ENCODE data around the gene PRRT1. TPM values are rescaled to one million over a fixed set of nuclear protein-coding genes. Genes with fewer than 3 reads are reported as not detected.
"Not testable (repeated sequence)": the region's sequence is repeated elsewhere in the genome, so short reads cannot be mapped to it uniquely, and the experiment has no call there.

PRRT1 gene
- 1.2 TPM for total RNA-seq (ENCODE audit: insufficient read depth, low replicate concordance)

GRCh38 chr6:32151863-32152768, at the start of gene PRRT1:
TSS of gene PRRT1 (minus strand) at chr6:32151939. CDS start at chr6:32151827, 112 bp downstream.
- no peak for DNase-seq (ENCODE audit: low spot score)

- no peak for DNase-seq (ENCODE audit: low spot score)
Observed at GRCh38 chr6:32200711-32201475, 49.2 kb upstream of the PRRT1 start.

- DNase-seq (ENCODE audit: low spot score), result no peak
Observed at GRCh38 chr6:32198866-32199265, 47.1 kb upstream of the PRRT1 start.

GRCh38 chr6:32198345-32198696, 46.6 kb upstream of the PRRT1 start:
- no peak for DNase-seq (ENCODE audit: low spot score)

DNA sequence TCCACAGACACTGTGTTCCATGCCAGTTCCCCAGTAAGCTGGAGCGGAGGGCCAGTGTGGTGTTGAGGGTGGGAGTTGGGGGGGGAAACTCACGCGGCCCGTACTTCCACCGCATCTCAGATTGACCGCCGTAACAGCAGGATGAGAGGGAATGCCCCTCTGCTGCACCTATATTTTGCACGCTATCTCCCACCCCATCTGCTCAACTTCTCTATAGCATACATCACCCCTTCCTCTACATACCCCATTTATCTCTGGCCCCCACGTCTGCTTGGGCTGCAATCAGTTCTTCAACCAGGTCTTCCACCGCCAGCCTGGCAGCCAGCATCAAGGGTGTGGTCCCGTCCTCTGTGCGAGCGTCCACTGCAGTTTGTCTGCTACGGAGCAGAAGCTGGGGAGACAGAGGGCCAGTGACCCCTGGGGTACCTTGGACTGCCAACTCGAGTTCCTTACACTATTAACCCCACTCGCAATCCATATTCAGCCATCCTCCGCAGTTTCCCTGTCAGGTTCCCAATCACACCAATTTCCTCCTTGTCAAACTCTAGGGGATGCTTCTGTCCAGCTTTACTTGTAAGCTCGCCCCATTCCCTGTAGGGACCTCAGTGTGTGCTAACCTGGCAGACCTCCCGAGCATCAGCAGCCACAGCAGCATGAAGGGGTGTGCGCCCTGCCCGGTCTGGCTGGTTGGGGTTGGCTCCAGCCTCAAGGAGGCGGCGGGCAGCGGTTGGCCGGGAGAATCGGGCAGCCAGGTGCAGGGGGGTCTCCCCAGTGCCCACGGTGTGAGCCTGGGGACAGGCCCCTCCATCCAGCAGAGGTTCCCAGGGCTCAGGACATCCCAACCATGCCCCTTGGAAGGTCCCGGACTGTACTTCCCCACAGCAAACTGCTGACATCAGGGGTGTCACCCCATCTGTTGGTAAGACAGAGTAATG, 45.2 kb upstream of the PRRT1 start:
- peak; percentile 55 for DNase-seq (ENCODE audit: low spot score)

DNA sequence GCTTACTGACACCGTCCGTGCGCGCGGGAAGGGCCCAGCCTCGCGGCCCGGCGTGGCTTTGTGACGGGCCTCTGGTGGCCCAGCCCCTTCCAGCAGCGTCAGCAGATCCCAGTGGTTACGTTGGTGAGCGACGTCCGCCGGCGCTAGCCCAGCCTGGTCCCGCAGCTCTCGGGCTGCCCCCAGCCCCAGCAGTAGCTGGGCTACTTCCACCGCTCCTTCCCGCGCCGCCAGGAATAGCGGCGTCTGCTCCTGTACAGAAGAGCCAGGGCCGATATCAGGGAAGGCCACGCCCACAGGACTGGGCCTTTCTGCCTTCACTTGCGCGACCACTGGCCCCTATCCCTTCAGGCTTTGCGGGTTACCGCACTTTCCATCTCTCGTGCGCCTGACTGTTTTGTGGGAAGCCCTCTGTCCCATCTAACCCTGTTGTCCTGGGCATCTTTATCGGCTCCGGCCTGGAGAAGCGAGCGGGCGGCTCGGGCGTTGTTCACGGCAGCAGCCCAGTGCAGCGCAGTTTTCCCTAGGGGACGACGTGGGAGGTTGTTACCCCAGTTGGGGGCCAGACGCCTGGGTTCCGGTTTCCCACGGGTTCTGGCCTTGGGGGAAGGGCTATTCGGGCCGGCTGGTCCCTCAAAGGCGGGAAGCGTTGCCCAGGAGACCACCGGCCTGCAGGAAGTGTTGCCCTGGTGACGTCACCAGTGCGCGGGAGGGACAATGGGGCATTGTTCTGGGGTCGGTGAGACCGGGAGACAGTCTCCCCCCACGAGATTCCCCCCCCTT, 44.4 kb upstream of the PRRT1 start:
- peak; percentile 92 for DNase-seq (ENCODE audit: low spot score)

- peak; percentile 100 for DNase-seq (ENCODE audit: low spot score)
Observed at GRCh38 chr6:32195652-32195901, 43.8 kb upstream of the PRRT1 start.

DNA sequence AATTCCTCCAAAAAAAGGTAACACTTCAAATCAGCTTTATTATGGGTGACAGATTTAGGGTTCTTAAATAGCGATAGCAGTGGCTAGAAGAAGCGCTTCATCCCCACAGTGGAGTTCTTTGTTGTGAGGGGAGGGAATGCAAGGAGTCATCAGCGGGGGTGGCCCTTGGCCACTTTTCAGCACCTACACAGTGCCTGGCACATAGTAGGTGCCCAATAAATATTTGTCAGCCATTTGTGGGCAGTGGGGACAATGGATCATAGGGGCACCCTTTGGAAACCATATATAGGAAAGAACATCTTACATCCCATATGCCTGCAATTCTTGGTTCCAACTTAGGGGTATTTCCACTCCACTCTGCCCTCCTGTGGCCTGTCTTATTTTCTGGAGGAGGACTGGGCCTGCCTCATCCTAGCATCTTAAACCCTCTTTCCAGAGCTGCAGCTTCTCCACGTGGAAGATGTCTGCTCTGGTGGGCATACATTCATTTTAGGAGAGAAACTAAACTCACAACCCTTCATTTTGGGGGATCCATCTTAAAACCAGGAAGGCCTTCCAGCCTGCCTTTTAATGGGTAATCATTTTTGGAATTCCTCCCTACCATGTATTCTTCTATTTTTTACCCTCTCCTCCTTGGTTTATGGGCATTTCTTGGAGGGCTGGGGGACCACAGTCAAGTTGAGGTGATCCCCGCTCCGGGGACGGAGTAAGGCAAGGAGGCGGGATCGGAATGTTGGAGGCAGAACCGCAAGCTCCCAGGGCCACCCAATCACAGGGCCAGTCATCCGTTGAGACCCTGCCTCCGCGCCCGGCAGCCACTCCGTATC, 43.3 kb upstream of the PRRT1 start:
- peak; percentile 77 for DNase-seq (ENCODE audit: low spot score)

- DNase-seq (ENCODE audit: low spot score), result no peak
Observed at GRCh38 chr6:32194388-32194787, 42.6 kb upstream of the PRRT1 start.

GRCh38 chr6:32193096-32193495, 41.4 kb upstream of the PRRT1 start:
- not testable (repeated sequence) for DNase-seq (ENCODE audit: low spot score)

DNA sequence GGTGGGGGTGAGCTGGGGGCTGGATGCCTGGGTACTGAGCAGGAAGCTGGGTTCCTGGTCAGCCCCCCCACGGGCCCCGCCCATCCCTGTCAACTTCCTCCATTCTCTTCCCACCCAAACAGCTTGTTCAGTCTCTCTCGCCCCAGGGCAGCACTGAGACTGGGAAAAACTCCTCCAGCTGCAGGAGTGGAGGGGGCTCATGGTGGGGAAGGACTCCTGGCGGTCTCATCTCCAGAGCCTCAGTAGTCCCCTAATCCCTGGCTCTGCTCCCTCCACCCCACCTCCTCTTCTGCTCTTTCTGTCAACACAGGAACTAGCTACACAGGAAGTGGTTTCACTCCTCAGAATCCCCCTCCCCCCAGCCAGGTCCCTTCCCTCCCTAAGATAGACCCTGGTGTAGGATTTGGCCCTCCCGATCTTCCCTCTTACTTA, 40.9 kb upstream of the PRRT1 start, which contains the start of gene GPSM3:
Gene GPSM3 (minus strand): TSS at position 36 of the 432 bp plus-strand sequence. CDS start 130 bp downstream, outside the sequence.
- DNase-seq (ENCODE audit: low spot score), result peak; percentile 62

GRCh38 chr6:32191696-32192607, 40.2 kb upstream of the PRRT1 start:
- no peak for DNase-seq (ENCODE audit: low spot score)

- DNase-seq (ENCODE audit: low spot score), result no peak
Observed at GRCh38 chr6:32190911-32191677, 39.4 kb upstream of the PRRT1 start.

DNA sequence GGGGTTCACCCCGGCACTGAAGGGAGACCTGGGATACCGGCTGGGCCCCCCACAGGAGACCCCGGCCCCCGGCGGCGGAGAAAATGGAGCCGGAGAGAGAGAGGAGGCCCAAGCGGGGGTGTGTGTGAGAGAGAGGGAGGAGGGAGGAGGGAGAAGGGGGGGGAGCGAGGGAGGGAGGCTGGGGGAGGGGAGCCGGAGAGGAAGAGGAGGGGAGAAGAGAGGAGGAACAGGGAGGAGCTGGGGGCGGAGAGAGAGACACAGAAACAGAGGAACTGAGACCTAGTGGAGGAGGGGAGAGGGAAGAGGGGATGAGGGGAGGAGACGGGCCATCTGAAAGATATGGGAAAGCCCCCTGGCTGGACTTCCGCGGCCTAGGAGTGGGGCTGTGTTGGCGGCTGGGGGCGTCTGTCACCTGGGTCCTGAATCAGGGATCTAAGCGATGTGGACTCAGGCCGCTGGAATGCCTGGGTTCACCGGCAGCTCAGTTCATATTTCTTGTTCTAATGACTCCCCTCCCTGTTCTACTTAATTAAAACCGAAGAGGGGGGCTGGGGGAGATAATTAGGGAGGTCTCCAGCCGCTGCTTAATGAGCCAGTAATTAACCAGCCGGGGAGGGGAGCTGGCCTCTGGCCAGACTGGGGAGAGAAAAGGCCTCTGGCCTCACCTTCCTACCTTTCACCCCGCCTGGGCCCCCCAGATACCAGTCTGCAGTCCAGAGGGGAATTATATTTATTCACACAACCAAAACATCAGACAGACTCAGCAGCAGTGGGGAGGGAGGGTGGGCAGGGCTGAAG, 38.5 kb upstream of the PRRT1 start, which contains the start of gene PBX2:
Gene PBX2 (minus strand): TSS at position 149 of the 798 bp plus-strand sequence. CDS start 287 bp downstream, outside the sequence.
- peak; percentile 97 for DNase-seq (ENCODE audit: low spot score)

DNA sequence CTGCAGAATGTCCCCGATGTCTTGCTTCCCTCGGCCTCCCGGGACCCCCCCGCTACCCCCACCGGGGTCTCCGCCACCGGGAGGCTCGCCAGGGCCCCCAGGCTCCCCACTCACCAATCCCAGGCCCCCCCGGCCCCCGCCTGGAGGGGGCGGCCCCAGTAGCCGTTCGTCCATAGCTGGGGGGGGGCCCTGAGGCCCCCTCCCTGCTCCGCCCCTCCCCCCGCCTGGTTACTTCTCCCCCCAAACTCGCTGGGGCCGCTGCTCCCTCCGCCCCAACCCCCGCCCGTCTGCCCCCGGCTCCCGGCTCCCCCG, 38.0 kb upstream of the PRRT1 start:
- peak; percentile 49 for DNase-seq (ENCODE audit: low spot score)

DNA sequence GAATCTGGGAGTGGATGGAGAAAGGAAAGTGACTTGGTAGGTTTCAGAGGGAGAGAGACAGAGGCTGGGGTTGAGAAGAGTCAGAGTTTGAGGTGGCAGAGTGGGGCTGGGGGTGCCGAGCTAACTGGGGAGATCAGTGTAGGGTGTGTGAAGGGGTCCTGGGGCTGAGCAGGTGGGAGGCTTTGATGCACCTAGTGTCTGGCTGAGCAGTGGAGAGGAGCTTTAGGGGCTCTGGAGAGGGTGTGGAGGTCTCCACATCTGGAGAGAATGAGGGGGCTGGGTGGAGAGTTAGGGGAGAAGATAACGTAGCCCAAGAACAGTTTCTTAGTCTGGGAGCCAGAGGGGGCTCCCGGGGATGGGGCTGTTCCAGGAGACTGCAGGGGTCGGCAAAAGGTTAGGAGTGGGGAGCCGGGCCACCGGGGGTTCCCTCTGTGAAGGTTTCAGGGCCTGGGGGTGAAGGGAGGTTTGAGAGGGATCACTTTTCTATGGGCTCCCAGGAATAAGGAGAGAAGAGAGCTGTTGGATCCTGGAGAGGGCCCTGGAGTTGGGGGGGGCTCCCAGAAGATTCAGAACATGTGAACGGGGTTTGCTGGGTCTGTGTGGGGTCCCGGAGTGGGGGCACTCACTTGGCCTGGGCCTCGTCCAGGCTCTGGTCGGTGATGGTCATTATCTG, 37.5 kb upstream of the PRRT1 start:
- DNase-seq (ENCODE audit: low spot score), result no peak

Measured in umbilical cord (tissue), 2 donors.